Ureter (tissue), 1 donor: ENCODE measurements around the gene IQGAP2. TPM values are rescaled to one million over a fixed set of nuclear protein-coding genes. Genes with fewer than 3 reads are reported as not detected.

Experiments
- DNase-seq: peaks from one replicate; pipeline ENCODE4 v3.0.0-alpha.2; 2020; ENCODE audit warnings: low spot score
- total RNA-seq: library from RNA; stranded (reverse); gene quantifications from one replicate; pipeline ENCODE4 v1.2.4, GENCODE V29; 2023
- donor health status: DM: yes; HTN: yes; CAD: no.

IQGAP2 gene
- total RNA-seq, 1 donor from 2014 or later = 9.7 TPM

GRCh38 chr5:76690037-76690679 is 287.1 kb downstream of the IQGAP2 start:
- no peak for DNase-seq

DNA sequence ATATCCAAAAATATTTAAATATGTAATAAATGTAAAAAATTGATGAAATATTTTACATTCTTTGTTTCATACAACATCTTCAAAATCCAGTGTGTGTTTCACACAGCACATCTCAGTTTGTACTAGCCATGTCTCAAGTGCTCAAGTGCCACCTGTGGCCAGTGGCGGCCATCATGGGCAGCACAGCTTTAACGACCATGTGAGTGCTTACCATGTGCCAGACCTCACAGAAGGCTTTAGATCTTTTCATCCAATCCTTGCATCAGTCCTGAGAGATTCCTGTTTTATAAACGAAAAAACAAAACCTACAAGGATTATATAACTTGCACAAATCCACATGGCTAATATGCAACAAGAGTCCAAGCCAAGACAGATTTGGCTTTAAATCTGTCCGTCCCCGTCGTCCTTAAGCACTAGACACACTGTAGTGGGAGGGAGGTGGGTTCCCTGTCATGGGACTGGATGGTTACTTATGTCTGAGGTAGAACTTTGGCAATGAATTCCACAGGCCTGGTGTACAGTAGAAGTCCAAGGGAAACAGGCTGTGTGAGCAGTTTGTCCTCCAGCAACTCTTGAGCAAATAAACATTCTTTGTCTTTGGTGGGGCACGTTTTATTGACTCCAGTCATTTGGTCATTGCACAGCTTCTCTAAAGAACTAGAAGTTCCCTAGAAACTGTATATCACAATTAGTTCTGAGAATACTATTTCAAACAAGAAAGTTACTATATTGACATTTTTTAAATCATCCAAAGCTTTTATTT is 287.8 kb downstream of the IQGAP2 start:
- no peak for DNase-seq

DNA sequence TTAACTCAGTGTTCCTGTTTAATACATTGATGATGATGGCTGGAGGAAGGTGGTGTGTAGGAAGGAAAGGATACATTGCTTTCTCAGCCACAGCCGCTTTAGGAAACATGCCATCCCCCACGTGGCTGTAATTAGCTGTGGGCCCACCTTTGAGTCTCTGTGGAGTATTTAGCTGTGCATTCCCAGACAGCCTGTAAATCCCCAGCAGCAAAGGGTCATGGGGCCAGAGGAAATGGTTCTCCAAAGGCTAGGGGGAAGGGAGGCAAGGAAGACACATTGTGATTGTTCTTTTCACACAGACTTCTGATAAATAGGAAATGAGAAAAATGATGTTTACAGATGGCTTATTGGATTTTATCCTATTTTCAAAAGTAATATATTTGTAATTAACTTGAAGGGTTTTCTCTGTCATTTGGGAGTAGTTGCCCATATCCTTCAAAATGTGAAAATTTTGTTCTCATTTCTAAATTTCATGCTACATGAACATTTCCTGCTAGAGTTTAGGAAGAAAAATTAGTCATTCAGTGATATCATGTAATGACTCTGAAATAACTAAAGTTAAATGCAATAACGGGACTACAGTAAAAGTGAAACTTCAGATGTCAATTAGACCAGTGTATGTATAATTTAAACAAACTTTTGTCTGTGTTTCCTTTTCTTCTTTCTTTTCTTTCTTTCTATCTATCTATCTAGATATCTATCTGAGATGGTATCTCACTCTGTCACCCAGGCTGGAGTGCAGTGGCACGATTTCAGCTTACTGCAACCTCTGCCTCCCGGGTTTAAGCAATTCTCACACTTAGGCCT is 288.6 kb downstream of the IQGAP2 start:
- DNase-seq = no peak

- no peak for DNase-seq
These were observed 289.1 kb downstream of the IQGAP2 start for GRCh38 chr5:76692274-76692540.

DNA sequence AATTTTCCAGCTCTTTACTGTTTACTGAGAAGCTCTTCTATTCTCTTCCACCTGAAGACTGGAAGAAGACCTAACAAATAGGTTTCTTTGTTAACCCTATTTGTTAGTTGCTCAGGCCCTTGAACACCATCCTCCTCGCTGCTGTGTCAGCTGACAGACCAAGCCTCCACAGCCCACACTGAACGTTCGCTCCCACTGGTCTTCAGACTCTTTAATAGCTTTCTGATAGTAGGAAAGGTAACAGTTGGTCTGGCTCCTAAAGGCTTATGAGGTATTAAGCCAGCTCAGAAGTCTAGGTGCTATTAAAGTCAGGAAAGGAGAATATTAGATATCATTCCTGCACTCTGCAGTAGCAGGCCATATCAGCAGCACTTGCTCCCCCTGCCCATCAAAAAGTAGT is 289.6 kb downstream of the IQGAP2 start:
- DNase-seq = no peak

- DNase-seq = no peak
These were observed 290.1 kb downstream of the IQGAP2 start for GRCh38 chr5:76693141-76693540.

DNA sequence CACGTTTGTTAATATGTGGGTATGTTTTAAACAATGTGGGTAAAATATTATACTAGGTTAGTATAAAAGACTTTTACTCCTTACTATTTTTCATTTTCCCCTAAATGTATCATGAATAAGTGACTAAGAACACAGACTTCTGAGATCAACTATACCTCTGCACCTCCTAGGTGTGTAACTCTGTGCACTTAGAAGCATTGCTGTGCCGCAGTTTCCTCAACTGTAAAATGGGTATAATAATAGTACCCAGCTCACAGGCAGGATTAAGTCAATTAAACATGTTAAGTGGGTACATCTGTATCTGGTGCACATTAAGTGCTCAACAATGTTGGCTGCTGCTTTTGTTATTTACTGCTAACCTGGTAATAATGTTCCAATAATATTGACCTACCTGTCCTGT is 291.2 kb downstream of the IQGAP2 start:
- DNase-seq = no peak

DNA sequence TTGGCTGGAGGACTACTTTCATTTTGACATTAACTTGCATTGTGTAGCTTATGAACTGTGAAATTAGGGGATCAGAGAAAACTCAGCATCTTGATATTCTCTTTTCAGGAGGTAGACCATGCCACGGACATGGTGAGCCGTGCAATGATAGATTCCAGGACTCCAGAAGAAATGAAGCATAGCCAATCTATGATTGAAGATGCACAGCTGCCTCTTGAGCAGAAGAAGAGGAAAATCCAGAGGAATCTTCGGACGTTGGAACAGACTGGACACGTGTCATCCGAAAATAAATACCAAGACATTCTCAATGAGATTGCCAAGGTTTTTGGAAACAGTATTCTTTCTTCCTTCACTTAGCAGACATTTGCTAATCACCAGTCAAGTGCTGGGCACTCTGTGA is 292.3 kb downstream of the IQGAP2 start:
- no peak for DNase-seq

DNA sequence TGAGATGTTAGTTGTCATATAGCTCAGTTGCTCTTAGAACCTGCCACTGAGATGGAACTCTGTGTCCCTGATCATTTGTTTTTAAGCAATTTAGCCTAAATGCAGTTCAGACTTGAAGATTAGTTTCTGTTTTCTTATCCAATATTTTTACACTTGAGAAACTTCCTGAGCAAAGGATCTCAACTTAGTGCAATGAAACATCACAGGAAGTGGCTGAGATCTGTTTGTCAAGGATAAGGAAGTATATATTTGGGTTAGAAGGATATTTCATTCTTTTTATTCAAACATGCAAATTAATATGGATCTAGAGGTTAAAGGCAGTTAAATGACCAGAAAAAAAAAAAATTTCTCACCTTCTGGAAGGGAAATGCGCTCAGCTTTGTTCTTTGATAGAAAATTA is 293.2 kb downstream of the IQGAP2 start:
- no peak for DNase-seq

GRCh38 chr5:76697670-76698069 is 294.6 kb downstream of the IQGAP2 start:
- DNase-seq = no peak

DNA sequence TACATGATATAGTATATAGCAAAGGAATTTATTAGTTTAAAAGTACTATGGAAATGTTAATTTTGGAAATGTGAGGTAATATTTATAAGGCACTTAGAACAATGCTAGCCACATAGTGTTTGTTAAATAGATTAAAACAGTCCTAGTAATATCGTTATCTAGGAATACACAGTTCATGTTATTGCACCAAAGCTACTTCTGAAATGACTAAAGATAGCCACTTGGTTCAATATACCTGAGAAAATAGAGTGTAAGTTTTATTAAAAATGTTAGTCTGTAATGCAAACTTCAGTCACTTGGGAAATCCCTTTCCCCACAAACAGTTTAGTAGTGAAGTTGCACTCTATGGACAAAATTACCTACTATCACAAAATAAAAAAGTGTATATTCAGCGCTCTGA is 297.5 kb downstream of the IQGAP2 start:
- DNase-seq = no peak

GRCh38 chr5:76701298-76701697 is 298.2 kb downstream of the IQGAP2 start:
- DNase-seq = no peak

DNA sequence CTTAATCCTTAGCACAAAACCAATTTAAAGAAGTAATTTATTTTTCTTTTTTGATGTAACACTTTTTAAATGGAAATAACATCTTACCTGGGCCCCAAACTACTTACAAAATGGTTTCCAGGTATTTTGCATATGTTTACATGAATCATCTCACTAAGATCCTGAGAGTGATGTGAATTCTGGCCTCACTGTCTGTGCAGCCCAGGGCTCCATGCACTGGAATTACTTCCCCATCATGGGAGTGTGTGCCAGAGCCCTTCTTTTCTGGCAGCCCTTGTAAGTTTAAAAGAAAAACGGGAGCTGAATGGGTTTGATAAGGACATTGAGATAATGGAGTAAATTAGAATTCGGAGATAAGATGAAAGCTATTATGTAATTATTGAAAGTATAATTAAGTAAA is 300.6 kb downstream of the IQGAP2 start:
- DNase-seq = no peak

- DNase-seq = no peak
These were observed 301.1 kb downstream of the IQGAP2 start for GRCh38 chr5:76704131-76704663.

- no peak for DNase-seq
These were observed 302.5 kb downstream of the IQGAP2 start for GRCh38 chr5:76705574-76705973.

DNA sequence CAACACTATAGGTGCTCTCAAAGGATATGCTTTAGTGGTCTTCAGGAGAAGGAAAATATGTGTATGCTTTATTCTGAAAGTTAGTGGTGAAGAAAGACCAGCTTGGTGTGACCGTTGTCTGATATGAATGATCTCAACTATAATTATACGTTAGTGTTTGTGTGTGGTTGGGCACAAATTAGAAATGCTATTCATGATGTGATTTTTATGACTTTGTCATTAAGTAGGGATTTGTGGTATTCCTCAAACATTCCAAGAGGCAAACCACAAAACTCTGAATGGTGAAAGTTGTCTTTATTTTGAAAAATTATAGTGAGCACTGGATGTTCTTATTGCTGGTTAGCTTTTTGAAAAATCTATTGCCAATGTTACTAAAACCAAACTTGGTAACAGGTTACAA is 306.7 kb downstream of the IQGAP2 start:
- no peak for DNase-seq

DNA sequence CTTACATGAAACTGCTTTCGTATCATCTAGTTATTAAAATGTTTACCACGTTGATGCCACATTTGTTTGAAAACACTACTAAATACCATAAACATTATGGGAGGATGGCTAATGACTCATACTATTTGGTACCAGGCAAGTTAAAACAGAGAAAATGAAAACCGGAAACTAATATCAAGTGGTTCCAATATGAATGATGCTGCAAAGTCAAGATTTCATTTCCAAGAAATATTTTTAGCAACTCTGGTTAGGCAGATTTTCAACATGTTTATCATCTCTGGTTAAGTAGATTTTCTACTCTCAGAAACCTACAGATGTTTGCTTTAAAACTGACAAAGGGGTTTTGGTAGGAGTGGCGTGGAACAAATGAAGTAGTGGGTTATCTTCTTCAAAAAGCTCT is 307.9 kb downstream of the IQGAP2 start:
- no peak for DNase-seq

DNA sequence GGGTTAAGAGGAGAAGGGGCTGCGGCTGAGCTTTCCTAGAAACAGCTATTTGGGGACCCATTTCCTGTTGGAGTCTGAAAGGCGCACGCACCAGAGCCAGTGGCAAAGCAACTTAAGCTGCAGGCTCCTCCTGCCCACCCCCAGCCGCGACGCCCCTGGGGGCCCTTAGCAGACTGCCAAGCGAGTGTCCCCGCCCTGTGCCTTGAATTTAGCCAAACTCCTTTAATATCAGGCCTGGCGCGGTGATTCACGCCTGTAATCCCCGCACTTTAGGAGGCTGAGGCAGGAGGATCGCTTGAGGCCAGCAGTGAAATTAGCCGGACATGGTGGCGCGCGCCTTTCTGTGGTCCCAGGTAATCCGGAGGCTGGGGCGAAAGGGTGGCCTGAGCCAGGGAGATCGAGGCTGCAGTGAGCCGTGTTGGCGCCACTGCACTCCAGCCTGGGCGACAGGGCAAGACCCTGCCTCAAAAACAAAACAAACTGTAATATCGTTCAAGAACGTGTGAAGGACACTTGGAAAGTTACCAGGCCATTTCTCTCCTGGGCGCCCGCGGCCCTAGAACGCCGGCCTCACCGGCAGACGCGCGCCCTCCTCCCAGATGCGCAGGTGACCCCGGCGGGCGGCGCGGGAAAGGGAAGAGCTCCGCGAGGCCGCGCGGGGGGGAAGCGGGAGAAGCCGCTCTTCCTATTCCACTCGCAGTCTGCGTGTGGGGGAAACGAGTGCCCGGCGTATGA is 311.8 kb downstream of the IQGAP2 start:
- no peak for DNase-seq

DNA sequence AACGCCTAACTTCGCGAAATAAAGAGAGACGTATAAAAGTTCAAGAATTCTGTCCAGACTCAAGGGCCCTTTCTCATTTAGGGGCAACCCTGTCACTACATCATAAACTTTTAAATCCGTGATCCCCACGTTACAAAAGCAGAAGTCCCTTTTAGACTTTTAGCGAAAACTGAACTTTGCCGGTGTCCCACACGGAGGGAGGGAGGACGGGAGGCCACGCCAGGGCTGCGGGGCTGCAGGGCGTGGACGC is 312.3 kb downstream of the IQGAP2 start:
- DNase-seq = no peak

- no peak for DNase-seq
These were observed 312.8 kb downstream of the IQGAP2 start, which contains the start of gene F2R for GRCh38 chr5:76715736-76716455. TSS of gene F2R (plus strand) at chr5:76716126. CDS start at chr5:76716308, 182 bp downstream.

GRCh38 chr5:76716456-76717157 is 313.5 kb downstream of the IQGAP2 start:
- no peak for DNase-seq
